ENCODE data around the gene GABRB2.
"Not testable (repeated sequence)": the region's sequence is repeated elsewhere in the genome, so short reads cannot be mapped to it uniquely, and the experiment has no call there.

GABRB2 gene
- long read RNA-seq, donor 1, result 0 reads
- long read RNA-seq, donor 2, result 0 reads
- long read RNA-seq, donor 3, result 0 reads
- long read RNA-seq, donor 4, partial matches to known transcripts, result 0 of 1 reads
- long read RNA-seq, donor 4, other reads (novel, unspliced or antisense), result 0 of 1 reads
- long read RNA-seq, donor 5, result 0 reads
- long read RNA-seq, donor 6, result 0 reads
- long read RNA-seq, donor 7, result 0 reads
- long read RNA-seq, donor 8, result 0 reads

DNA sequence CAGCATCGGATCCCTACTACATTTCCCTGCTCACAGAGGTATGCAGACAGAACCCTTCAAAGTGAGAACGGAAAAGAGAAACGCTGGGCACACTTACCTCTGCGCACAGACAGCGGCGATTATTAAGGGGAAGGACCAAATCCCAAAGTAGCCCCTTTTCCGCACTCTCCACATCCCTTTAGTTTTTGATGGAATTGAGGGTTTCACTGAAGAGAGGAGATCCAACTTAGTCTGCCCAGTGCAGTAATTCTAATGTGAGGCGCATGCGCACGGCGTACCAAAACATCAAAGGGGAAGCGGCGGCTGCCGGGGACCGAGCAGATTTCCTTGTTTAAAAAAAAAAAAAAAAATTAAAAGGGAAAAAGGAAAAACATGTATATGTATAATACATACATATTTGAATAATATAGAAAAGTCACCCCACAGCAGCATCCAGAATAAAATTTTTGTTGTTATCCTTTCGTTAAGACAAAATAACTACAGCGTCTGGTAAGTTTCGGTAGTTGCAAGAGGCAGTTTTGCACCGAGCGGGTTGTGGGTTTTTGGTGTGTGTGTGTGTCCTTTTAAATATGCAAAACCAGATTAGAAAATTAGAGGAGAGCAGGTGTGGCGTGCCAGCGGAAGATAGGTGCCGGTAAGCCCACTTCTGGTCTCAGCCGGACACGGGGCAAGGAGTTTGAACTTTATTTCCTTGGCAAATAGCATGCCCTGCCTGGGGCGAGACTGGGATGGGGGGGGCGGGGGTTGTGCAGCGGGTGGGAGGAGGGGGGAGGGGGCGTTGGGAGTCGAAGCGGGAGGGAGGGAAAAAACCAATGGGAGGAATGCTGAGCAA lies at the start of gene GABRB2:
GABRB2 (minus strand) TSS at position 256 of the 832 bp plus-strand sequence; CDS start at position 174, 82 bp downstream.
- DNase-seq, result peak; percentile 74

DNA sequence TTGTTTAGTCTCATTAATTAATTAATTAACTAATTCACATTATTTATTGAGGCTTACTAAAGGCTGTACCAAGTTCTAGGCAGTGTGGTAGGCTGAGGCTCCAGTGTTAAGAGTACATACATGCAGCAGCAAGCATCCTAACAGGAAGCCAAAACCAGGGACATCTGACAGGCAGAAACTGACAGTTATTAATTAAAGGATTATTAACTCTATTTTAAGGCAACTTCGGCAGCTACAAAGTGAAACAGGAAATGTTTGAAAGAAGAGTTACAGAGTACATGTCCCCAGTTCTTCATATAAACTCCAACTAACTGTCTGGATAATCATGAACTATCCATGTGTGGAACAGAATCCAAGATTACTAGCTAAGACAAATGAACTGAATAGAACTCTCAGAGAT lies 39.3 kb upstream of the GABRB2 start:
- DNase-seq, result no peak

DNA sequence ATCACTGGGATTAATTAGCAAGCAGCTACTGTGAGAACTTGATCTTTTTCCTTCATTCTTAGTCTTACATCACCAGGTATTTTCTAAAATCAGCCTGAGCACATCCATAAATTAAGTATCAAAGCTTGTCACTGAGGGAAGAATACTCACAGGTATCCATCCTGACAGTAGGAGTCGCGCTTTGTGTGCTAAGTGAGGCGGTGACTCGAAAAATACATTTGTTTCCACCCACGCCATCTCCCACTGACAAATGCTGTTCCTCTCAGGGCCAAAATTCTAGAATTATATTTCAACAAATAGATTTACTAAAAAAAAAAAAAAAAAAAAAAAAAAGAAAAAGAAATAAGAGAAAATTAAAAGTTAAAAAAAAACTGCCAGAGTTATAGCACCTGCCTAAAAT lies 34.1 kb upstream of the GABRB2 start:
- no peak for DNase-seq

DNA sequence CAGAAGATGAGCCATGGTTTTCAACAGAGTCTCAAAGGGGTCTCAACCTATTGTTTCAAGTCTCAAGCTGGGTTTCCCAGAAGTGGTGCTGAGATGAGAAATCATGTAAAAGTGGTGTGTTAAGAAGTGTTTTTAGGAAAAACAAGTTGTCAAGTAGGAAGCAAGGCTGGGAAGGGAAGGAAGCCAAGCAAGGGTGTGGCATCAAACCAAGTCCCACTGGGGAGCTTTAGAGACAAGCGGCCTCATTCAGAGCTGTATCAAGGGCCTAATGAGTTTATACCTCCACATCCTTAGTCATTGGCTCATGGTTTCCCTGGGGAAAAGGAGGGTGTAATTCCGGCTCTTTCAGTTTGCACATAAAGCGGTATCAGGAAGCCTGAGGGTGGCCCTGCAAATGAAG lies 26.4 kb upstream of the GABRB2 start:
- DNase-seq, result no peak

DNA sequence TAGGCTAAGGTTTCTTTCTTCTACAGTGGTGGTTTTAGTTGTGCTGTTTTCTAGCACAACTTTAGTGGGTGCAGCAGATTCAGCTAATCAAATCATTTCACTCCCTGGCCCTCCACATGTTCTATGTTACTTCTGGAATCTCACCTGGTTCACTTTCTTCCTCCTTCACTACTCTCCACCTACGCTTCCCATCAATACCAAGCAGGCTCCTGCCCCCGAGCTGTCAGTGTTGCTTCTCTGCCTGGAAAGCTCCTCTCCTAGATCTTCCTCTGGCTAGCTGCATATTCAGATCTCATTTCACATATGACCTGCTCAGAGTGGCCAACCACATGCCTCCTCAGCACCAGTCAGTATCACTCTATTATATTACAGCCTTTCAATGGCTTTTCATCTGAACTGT lies 19.6 kb upstream of the GABRB2 start:
- no peak for DNase-seq

DNA sequence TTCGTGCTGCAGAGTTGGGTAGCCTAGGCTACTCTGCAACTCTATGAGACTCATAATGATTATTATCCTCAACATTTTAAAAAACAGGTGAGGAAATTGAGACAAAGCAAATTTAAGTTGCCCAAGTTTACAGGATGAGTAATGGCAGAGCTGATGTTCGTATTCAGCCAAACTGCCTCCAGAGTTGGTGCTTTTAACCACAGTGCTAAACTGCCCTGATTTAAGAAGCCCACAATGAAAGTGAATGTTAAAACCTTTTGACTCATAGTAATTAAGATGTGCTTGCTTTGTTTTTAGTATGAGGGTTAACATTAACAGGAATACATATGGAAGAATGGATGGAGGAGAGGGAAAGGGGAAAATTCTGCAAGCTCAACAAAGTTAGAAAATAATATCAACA lies 15.9 kb upstream of the GABRB2 start:
- no peak for DNase-seq

DNA sequence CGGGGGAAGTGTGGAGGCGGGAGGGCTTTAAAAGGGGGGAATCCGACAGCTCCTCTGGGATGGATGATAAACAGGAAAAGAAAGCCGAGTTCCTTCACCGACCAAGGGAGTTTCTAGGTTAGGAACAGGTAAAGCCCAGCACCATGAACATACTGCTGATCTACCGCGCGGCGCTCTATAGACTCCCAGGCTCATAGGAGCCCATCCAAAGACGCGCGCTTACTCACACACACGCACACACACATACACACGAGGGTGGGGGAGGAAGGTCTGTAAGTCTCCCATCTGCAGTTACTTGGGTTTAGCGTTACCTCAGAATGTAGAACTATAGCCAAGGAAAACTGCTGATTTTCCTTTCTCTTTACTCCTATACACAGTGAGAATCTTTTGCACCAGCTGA lies 2.6 kb upstream of the GABRB2 start:
- DNase-seq, result no peak

DNA sequence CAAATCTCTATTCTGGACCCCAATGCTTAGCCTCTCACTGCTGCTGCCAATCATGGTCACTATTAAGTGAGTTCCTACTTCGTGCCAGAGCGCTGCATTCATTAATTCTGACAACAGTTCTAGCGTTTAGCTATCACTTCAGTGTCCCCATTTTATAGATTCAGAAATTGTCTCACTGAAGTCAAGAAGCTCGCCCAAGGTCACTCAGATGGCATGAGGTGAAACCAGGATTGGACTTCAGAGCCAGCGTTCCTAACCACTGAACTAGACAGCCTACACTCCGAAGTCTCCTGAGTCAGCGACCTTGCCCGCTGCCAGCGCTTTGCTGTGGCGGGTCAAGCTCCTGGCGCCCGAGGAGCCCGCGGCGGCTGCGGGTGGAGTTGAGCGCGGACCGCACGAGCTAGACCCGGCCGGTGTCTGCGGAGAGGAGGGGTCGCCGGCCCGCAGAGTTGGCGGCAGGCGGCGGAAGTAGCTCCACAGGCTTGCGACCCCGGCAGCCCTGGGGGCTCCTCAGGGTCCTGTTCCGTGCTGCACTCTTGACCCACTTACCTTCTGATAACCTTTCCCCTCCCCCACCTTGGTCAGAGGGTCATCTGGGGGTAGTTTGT lies 2.1 kb upstream of the GABRB2 start:
- peak; percentile 45 for DNase-seq

DNA sequence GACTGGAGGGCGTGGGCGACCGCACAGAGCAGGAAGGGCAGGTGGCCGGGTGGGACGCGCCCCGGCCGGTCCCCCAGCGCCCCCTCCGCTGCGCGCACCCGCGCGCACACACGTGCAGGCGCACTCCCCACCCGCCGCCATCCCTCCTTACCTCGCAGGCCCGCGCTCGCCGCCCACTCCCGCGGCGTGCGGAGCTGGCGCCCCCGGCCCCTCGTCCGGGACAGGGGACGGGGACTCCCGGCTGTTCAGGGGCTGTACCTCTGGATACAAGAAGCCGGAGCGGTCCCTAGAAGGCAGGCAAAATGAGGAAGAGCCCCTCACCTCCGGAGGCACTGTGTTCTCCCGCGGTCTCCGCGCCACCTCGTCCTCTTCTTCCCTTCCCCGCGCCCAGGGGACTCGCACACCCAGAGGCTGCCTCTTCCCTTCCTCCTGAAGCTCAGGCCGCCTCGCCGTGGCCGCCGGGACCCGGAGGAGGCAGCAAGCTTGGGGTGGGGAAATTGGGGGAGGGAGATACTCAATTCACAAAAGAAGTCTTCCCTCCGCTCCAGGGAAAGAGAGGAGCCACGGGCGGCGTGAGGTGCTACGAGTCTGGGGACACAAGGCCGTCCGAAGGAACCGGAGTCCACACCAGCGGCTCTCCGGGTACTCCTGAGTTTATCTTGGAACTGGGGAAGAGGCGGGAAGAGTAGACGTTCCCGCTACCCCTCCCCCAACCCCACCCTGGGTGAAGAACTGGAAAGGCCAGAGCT lies 1.4 kb upstream of the GABRB2 start:
- peak; percentile 70 for DNase-seq

DNA sequence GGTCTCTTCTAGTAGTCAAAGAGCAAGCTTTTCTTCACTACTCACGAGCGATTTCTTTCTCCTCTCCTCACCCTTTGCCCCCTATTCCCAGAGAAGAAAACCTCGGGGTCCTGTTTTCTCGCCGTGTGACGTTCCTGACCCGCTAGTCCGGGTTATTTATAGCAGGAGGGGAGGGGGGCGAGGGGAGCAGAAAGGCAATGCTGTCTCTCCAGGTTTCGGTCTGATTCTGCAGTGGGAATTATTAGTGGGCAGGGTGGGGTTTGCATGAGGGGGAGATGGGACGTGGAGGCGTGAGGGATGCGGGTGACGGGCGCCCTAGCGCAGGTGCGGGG lies 847 bp upstream of the GABRB2 start:
- DNase-seq, result no peak

DNA sequence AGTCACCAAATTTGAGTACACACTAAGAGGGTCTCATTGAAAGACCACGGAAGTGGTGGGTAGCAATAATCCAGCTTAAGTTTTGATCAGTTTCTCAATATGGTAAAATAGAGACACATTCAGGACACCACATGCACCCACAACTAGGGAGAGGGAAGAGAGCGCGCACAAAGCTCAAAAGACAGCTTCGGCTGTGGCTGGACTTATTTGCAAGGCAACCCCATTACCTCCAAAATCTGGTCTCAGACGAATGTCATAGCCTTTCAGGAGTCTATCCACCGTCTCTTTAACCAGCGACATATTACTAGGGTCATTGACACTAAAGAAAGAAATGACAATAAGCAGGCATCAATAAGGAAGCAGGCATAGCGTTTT lies 443 bp downstream of the GABRB2 start:
- DNase-seq, result no peak

DNA sequence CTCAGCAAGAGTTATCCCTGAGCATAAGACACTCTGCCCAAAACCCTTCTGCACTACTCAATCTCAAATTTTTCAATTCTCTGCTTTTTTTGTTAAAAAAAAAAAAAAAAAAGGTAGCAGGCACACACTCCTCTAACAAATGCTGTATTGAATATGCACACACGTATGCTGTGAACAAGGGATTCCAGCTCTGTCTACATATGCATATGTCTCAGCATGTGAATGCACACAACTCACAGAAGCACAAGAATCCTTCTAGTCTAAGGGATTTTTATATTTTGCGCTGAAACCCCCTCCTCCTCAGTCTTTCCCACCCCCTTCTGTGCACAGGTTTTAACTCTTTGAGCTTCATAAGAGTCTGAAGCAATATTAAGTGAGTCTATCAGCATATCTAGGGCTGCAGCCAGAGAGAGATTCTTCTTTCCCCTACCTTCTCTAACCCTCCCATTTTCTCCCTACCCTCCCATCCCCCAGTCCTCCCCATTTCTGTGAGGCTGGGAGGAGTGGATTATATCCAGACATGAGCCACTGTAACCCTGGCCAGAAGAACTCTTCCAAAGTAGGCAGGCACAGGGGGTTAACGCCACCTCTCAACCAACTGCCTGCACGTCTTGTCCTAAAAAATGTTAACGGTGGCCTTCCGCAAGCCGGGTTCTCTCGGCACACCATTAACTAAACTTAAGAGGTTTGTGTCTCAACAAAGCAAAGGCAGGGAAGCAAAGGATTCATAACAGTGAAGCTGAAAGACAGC lies 1.0 kb downstream of the GABRB2 start:
- peak; percentile 5 for DNase-seq

DNA sequence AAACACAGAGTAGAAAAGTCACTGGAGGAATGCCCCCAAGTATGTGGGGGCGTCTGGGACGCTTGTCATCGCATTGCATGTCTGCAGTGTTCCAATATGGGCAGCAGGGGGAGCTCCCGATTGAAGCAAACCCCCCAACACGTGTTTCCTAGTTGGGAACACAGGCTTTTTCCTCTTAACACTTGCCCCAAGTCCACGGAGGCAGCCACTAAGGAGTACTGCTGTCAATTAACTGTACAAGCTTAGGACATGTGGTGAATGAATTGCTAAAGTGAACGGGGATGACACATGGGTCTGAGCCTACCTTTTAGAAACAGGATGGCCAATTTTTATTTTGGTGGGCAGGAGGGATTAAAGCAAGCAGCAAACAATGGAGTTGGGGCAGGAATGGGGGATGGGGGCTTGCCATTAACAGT lies 2.2 kb downstream of the GABRB2 start:
- DNase-seq, result peak; percentile 38

DNA sequence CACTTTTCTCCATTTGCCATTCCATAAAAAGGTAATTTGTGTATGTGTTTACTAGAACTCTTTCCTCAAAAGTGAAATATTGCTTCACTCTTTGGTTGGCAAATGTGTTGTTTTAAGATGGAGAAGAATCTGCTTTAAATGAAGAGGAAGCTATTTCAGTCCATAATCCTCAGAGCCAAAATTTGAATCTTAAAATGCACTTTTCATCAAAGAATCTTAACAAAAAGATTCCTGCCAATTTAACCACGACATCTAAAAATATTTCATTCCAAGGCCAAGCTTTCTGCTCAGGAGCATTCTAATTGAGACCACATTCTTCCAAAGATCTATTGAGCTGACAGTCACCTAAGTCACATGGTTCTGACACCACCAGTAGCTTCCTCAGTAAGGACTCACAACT lies 7.5 kb downstream of the GABRB2 start:
- DNase-seq, result no peak

DNA sequence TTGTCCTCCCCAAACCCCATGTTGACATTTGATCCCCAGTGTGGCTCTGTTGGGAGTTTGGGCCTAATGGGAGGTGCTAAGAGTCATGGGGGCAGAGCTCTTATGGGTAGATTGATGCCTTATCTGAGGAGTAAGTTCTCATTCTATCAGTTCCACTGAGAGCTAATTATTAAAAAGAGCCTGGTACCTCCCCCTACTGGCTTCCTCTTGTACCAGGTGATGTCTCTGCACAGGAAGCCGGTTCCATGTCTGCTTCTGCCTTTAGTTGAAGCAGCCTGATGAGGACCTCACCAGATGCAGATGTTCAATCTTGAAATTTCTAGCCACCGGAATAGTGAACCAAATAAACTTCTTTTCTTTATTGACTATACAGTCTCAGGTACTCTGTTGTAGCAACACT lies 10.8 kb downstream of the GABRB2 start:
- no peak for DNase-seq

DNA sequence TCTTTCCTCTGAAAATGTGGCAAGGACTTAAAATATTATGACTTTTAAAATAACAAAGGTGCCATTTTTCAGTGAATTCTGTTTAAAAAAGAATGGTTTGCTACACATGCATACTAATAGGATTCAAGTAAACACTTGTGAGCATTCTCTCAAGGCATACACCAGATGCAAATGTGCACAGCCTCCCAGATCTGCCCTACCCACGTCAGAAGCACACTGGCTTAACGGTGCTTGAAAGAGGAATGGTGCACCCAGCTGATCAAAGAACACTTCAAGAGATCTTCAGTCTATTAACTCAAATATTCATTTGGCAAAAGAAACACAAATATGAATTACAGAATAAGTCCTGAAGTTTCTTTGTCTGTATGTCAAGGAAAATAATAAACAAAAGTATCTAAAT lies 15.8 kb downstream of the GABRB2 start:
- DNase-seq, result no peak

DNA sequence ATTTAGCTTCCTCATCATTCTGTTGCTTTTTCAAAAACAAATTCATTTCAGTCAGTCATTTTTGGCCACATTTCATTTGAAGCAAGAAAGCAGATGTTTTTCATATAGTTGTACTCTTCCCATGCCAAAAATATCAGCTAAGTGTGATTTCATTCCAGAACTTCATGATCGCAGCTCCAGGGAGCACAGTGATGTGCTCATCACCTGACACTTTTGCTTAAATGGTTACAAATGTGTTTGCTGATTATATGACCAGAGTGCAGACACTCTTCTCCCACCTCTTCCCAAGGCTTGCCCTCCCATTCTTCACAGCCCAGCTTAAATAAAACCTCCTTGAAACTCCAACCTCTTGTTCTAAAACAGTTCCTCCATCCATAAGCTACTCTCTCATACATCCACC lies 32.6 kb downstream of the GABRB2 start:
- DNase-seq, result no peak

DNA sequence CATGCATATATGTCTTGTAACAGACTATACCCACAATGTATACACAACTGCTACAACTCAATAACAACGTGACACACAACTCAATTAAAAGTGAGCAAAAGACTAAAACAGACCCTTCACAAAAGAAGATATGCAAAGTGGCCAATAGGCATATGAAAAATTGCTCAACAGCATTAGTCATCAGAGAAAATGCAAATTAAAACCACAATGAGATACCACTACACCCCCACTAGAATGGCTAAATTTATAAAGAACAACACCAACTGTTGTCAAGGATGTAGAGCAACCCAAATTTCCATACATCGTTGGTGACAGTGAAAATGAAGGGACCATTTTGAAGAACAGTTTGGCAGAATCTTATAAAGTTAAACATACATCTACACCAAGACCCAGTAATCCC lies 38.9 kb downstream of the GABRB2 start:
- DNase-seq, result no peak

DNA sequence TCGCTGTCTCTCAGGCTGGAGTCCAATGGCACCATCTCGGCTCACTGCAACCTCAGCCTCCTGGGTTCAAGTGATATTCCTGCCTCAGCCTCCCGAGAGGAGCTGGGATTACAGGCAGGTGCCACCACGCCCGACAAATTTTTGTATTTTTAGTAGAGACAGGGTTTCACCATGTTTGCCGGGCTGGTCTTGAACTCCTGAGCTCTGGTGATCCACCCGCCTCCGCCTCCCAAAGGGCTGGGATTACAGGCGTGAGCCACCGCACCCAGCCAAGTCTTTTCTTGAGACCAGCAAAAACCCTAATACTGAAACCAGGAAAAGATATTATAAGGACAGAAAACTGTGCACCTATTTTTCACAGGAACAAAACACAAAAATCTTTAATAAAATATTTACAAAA lies 41.4 kb downstream of the GABRB2 start:
- DNase-seq, result not testable (repeated sequence)

DNA sequence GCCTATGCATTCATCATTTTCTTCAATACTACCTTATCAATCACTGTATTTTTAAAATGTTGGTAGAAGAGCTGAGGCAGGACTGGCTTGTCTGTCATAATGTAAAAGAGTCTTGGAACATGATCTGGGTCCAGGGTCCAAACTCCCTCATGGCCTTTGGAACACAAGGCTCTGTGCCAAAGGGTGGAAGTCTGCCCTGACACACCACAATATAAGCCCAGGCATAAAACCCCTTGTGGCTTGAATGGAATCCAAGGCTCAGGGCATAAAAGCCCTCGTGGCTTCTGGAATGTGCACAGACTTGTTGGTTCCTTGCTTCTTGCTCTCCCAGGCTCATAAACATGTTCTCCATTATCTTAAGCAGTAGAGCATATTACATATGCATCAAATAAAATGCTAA lies 48.0 kb downstream of the GABRB2 start:
- no peak for DNase-seq

DNA sequence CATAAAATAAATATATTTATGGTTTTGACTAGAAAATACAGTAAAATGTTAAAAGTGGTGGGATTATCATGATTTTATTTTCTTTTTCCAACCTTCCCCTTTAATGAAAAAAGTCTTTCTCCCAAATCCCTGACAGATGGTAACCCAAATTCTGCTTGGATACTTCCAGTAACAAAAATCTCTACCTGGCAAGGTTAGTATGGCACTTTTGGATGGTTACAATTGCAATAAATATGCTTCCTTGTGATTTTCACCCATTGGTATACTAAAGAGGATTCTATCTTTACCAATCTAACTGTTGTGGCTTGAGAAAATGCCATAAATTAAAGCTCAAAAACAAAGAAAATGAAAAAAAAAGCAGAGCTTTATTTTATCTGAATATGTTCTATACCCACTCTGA lies 62.8 kb downstream of the GABRB2 start:
- DNase-seq, result no peak

DNA sequence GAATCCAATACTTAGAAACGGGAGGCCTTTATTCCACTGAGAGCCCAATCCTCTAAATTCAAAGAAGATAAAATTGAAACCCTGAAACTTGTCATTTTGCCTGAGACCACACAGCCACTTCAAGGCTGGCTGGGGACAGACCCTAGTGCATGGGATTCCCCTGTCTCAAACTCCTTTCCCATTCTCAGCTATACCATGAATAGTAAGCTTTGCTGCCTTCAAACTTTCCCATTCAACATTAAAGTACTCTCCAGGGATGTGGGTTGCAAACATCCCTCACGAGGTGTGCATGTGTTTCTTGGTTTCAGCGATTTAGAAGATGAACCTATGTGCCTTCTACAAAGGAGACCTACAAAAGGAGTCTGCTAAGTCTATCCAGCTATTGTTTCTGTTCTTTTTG lies 64.6 kb downstream of the GABRB2 start:
- DNase-seq, result no peak

Measured in right kidney (tissue), 9 donors.